ENCODE measurements around the gene P2RX2.
"Not testable (repeated sequence)": the region's sequence is repeated elsewhere in the genome, so short reads cannot be mapped to it uniquely, and the experiment has no call there.

- TF ChIP-seq CEBPB, POLR2A (IDR thresholded peaks at IDR 0.05; ENCODE audit: low read depth, low read length): not testable (repeated sequence)
These were observed 19.1 kb upstream of the P2RX2 start for GRCh38 chr12:132599502-132599901.

Data from IMR-90 (cell line).